ENCODE data around the gene FXR2. TPM values are rescaled to one million over a fixed set of nuclear protein-coding genes. Genes with fewer than 3 reads are reported as not detected.

Gene FXR2

Small RNAs within 50 kb of the gene (small RNA-seq; reads per million reads assigned to genes)
- gene CD68 (ENCODE audit: insufficient read depth) (not detected), gene SNORA48 (ENCODE audit: insufficient read depth) (not detected), gene SNORD10 (ENCODE audit: insufficient read depth) (not detected)

Measured in neuronal stem cell (in vitro differentiated cells).